Measurements from ENCODE around the gene USP48. TPM values are rescaled to one million over a fixed set of nuclear protein-coding genes. Genes with fewer than 3 reads are reported as not detected.
"Not testable (repeated sequence)": the region's sequence is repeated elsewhere in the genome, so short reads cannot be mapped to it uniquely, and the experiment has no call there.

Gene USP48
- total RNA-seq, 1 donor from 2014 or later, result 88.7 TPM

- H3K27me3 Mint-ChIP-seq (ENCODE audit: insufficient read depth), result no peaks in the 10 kb centered on the region
- no peak overlapping the region for H3K4me3 Mint-ChIP-seq
- no peak for DNase-seq (ENCODE audit: low spot score)
- intact Hi-C loops (cut with micrococcal nuclease), result no loop called here
- no peak overlapping the region for H3K27ac Mint-ChIP-seq
- peaks cover 59% of the 10 kb centered on the region for H3K36me3 Mint-ChIP-seq (ENCODE audit: low read depth)
- H3K4me1 Mint-ChIP-seq (ENCODE audit: low read depth), result no peaks in the 10 kb centered on the region
- H3K9me3 Mint-ChIP-seq, result no peaks in the 10 kb centered on the region
These were observed 93.1 kb downstream of the USP48 start for GRCh38 chr1:21689661-21690372.

- Mint-ChIP-seq H3K27me3 (ENCODE audit: insufficient read depth) (no peaks in the 10 kb centered on the region), H3K4me3 (no peak overlapping the region), H3K9me3 (no peaks in the 10 kb centered on the region), H3K4me1 (ENCODE audit: low read depth) (no peaks in the 10 kb centered on the region), H3K36me3 (ENCODE audit: low read depth) (peaks cover 57% of the 10 kb centered on the region), H3K27ac (peak overlapping the region; percentile 18)
- no peak for DNase-seq (ENCODE audit: low spot score)
- intact Hi-C loops (cut with micrococcal nuclease), result no loop called here
These were observed 95.8 kb downstream of the USP48 start for GRCh38 chr1:21687081-21687529.

- H3K4me3 Mint-ChIP-seq, result no peak overlapping the region
- intact Hi-C loops (cut with micrococcal nuclease), result no loop called here
- H3K27ac Mint-ChIP-seq, result no peak overlapping the region
These were observed 96.8 kb downstream of the USP48 start for GRCh38 chr1:21685946-21686678.

GRCh38 chr1:21681426-21681825 lies 101.5 kb downstream of the USP48 start:
- no peak overlapping the region for H3K4me3 Mint-ChIP-seq
- H3K36me3 Mint-ChIP-seq (ENCODE audit: low read depth), result peaks cover 51% of the 10 kb centered on the region
- no peaks in the 10 kb centered on the region for H3K4me1 Mint-ChIP-seq (ENCODE audit: low read depth)
- no peak overlapping the region for H3K27ac Mint-ChIP-seq
- H3K9me3 Mint-ChIP-seq, result no peaks in the 10 kb centered on the region
- intact Hi-C loops (cut with micrococcal nuclease), result no loop called here
- H3K27me3 Mint-ChIP-seq (ENCODE audit: insufficient read depth), result no peaks in the 10 kb centered on the region
- no peak for DNase-seq (ENCODE audit: low spot score)

More at GRCh38 chr1:21685946-21686678, 96.8 kb downstream of the USP48 start:
- Mint-ChIP-seq H3K9me3 (no peaks in the 10 kb centered on the region), H3K27me3 (ENCODE audit: insufficient read depth) (no peaks in the 10 kb centered on the region), H3K4me1 (ENCODE audit: low read depth) (no peaks in the 10 kb centered on the region), H3K36me3 (ENCODE audit: low read depth) (peaks cover 57% of the 10 kb centered on the region)
- DNase-seq (ENCODE audit: low spot score), result no peak

GRCh38 chr1:21680918-21681317 lies 102.0 kb downstream of the USP48 start:
- no peak overlapping the region for H3K4me3 Mint-ChIP-seq
- no peak overlapping the region for H3K27ac Mint-ChIP-seq
- no peaks in the 10 kb centered on the region for H3K27me3 Mint-ChIP-seq (ENCODE audit: insufficient read depth)
- H3K9me3 Mint-ChIP-seq, result no peaks in the 10 kb centered on the region
- no peaks in the 10 kb centered on the region for H3K4me1 Mint-ChIP-seq (ENCODE audit: low read depth)
- peaks cover 48% of the 10 kb centered on the region for H3K36me3 Mint-ChIP-seq (ENCODE audit: low read depth)
- intact Hi-C loops (cut with micrococcal nuclease), result no loop called here
- no peak for DNase-seq (ENCODE audit: low spot score)

- no peak for DNase-seq (ENCODE audit: low spot score)
- intact Hi-C loops (cut with micrococcal nuclease), result no loop called here
- Mint-ChIP-seq H3K9me3 (no peaks in the 10 kb centered on the region), H3K27ac (no peak overlapping the region), H3K4me1 (ENCODE audit: low read depth) (no peaks in the 10 kb centered on the region), H3K27me3 (ENCODE audit: insufficient read depth) (no peaks in the 10 kb centered on the region), H3K4me3 (no peak overlapping the region), H3K36me3 (ENCODE audit: low read depth) (peaks cover 45% of the 10 kb centered on the region)
These were observed 102.6 kb downstream of the USP48 start for GRCh38 chr1:21680381-21680780.

- no peaks in the 10 kb centered on the region for H3K27me3 Mint-ChIP-seq (ENCODE audit: insufficient read depth)
- DNase-seq (ENCODE audit: low spot score), result no peak
- no peaks in the 10 kb centered on the region for H3K4me1 Mint-ChIP-seq (ENCODE audit: low read depth)
- H3K36me3 Mint-ChIP-seq (ENCODE audit: low read depth), result peaks cover 28% of the 10 kb centered on the region
- no peaks in the 10 kb centered on the region for H3K9me3 Mint-ChIP-seq
- no peak overlapping the region for H3K4me3 Mint-ChIP-seq
- intact Hi-C loops (cut with micrococcal nuclease), result no loop called here
- no peak overlapping the region for H3K27ac Mint-ChIP-seq
These were observed 105.8 kb downstream of the USP48 start for GRCh38 chr1:21677168-21677567.

- no peaks in the 10 kb centered on the region for H3K9me3 Mint-ChIP-seq
- H3K27ac Mint-ChIP-seq, result no peak overlapping the region
- no peaks in the 10 kb centered on the region for H3K4me1 Mint-ChIP-seq (ENCODE audit: low read depth)
- H3K36me3 Mint-ChIP-seq (ENCODE audit: low read depth), result peaks cover 20% of the 10 kb centered on the region
- DNase-seq (ENCODE audit: low spot score), result no peak
- no peak overlapping the region for H3K4me3 Mint-ChIP-seq
- intact Hi-C loops (cut with micrococcal nuclease), result no loop called here
- H3K27me3 Mint-ChIP-seq (ENCODE audit: insufficient read depth), result peaks cover 16% of the 10 kb centered on the region
These were observed 108.0 kb downstream of the USP48 start for GRCh38 chr1:21674957-21675356.

GRCh38 chr1:21673853-21674252 lies 109.1 kb downstream of the USP48 start:
- H3K4me3 Mint-ChIP-seq; H3K9me3 Mint-ChIP-seq; H3K27ac Mint-ChIP-seq; DNase-seq (ENCODE audit: low spot score); H3K4me1 Mint-ChIP-seq (ENCODE audit: low read depth); intact Hi-C loops (cut with micrococcal nuclease): not testable (repeated sequence)
- H3K36me3 Mint-ChIP-seq (ENCODE audit: low read depth), result peaks cover 13% of the 10 kb centered on the region
- H3K27me3 Mint-ChIP-seq (ENCODE audit: insufficient read depth), result peaks cover 19% of the 10 kb centered on the region

GRCh38 chr1:21673277-21673780 lies 109.6 kb downstream of the USP48 start:
- DNase-seq (ENCODE audit: low spot score), result no peak
- Mint-ChIP-seq H3K4me1 (ENCODE audit: low read depth) (no peaks in the 10 kb centered on the region), H3K27me3 (ENCODE audit: insufficient read depth) (peaks cover 19% of the 10 kb centered on the region), H3K4me3 (no peak overlapping the region), H3K36me3 (ENCODE audit: low read depth) (peaks cover 10% of the 10 kb centered on the region), H3K27ac (no peak overlapping the region), H3K9me3 (no peaks in the 10 kb centered on the region)
- intact Hi-C loops (cut with micrococcal nuclease), result no loop called here

- no peak overlapping the region for H3K27ac Mint-ChIP-seq
- peaks cover 5% of the 10 kb centered on the region for H3K36me3 Mint-ChIP-seq (ENCODE audit: low read depth)
- intact Hi-C loops (cut with micrococcal nuclease), result no loop called here
- peaks cover 26% of the 10 kb centered on the region for H3K27me3 Mint-ChIP-seq (ENCODE audit: insufficient read depth)
- no peak overlapping the region for H3K4me3 Mint-ChIP-seq
- H3K4me1 Mint-ChIP-seq (ENCODE audit: low read depth), result no peaks in the 10 kb centered on the region
- DNase-seq (ENCODE audit: low spot score), result no peak
- H3K9me3 Mint-ChIP-seq, result no peaks in the 10 kb centered on the region
These were observed 110.3 kb downstream of the USP48 start for GRCh38 chr1:21672478-21673276.

GRCh38 chr1:21671915-21672314 lies 111.0 kb downstream of the USP48 start:
- DNase-seq (ENCODE audit: low spot score), result no peak
- H3K4me3 Mint-ChIP-seq, result no peak overlapping the region
- H3K36me3 Mint-ChIP-seq (ENCODE audit: low read depth), result peaks cover 3% of the 10 kb centered on the region
- intact Hi-C loops (cut with micrococcal nuclease), result no loop called here
- no peak overlapping the region for H3K27ac Mint-ChIP-seq
- H3K4me1 Mint-ChIP-seq (ENCODE audit: low read depth), result no peaks in the 10 kb centered on the region
- H3K27me3 Mint-ChIP-seq (ENCODE audit: insufficient read depth), result peaks cover 33% of the 10 kb centered on the region
- no peaks in the 10 kb centered on the region for H3K9me3 Mint-ChIP-seq
